OCI-LY7 (cell line): ENCODE results near the gene CDH2. TPM values are rescaled to one million over a fixed set of nuclear protein-coding genes. Genes with fewer than 3 reads are reported as not detected.

Experiments
- BruUV-seq: library from RNA; stranded (reverse); fragments of 400-500 nt; replicated peaks from 2 replicates; lab custom pipeline; 2021; lab: Mats Ljungman, UMichigan
- CTCF ChIA-PET: fragments of 300-600 bp; sonication (Branson Sonifier 250); formaldehyde crosslinking; loops from one replicate; lab custom pipeline; 2022; ENCODE audit warnings: antibody characterized with exemption; ENCODE audit not compliant: unreplicated experiment; lab: Charles Lee
- POLR2A ChIA-PET: fragments of 300-600 bp; sonication (Branson Sonifier 250); formaldehyde crosslinking; loops from one replicate; lab custom pipeline; 2022; ENCODE audit warnings: antibody characterized with exemption; lab: Charles Lee
- DNase-seq: peaks from one replicate; pipeline ENCODE4 v3.0.0-alpha.2; 2015; ENCODE audit warnings: low spot score
- H2AFZ ChIP-seq: fragments of 200-600 bp; sonication (generic), shearing (Covaris generic); 2 replicates; pipeline ENCODE4 v1.6.1; 2014; ENCODE audit warnings: mild to moderate bottlenecking, antibody characterized with exemption, low read length, moderate library complexity
- H3K27ac ChIP-seq: fragments of 200-600 bp; sonication (generic); 2 replicates; pipeline ENCODE4 v1.5.1; 2014; ENCODE audit warnings: mixed run types, low read depth, mild to moderate bottlenecking, moderate library complexity, low read length, inconsistent platforms; ENCODE audit not compliant: poor library complexity, severe bottlenecking
- H3K36me3 ChIP-seq: fragments of 200-600 bp; sonication (generic); 2 replicates; pipeline ENCODE4 v1.6.1; 2014; ENCODE audit warnings: mild to moderate bottlenecking, antibody characterized with exemption, low read length, moderate library complexity, mixed read lengths; ENCODE audit not compliant: insufficient read depth
- H3K4me1 ChIP-seq: fragments of 200-600 bp; sonication (generic); 2 replicates; pipeline ENCODE4 v1.5.1; 2014; ENCODE audit warnings: mild to moderate bottlenecking, low read length; ENCODE audit not compliant: insufficient read depth, poor library complexity, severe bottlenecking
- H3K4me2 ChIP-seq: fragments of 200-600 bp; sonication (generic); 2 replicates; pipeline ENCODE4 v1.6.1; 2014; ENCODE audit warnings: mild to moderate bottlenecking, low read length
- H3K4me3 ChIP-seq: fragments of 200-600 bp; sonication (generic); 2 replicates; pipeline ENCODE4 v1.5.1; 2014; ENCODE audit warnings: mild to moderate bottlenecking, low read depth, low read length; ENCODE audit not compliant: poor library complexity, severe bottlenecking
- H3K79me2 ChIP-seq: fragments of 200-600 bp; sonication (generic); 2 replicates; pipeline ENCODE4 v1.6.1; 2016; ENCODE audit warnings: low read depth, mild to moderate bottlenecking, low read length, moderate library complexity, mixed read lengths; ENCODE audit not compliant: insufficient read depth
- H3K9me2 ChIP-seq: fragments of 200-600 bp; sonication (generic); 2 replicates; pipeline ENCODE4 v1.6.1; 2016; ENCODE audit warnings: mild to moderate bottlenecking, low read length, mixed read lengths; ENCODE audit not compliant: insufficient read depth
- H3K9me3 ChIP-seq: fragments of 200-600 bp; sonication (generic); 2 replicates; pipeline ENCODE4 v1.6.1; 2014; ENCODE audit warnings: mild to moderate bottlenecking, mixed run types, low read length, mixed read lengths
- H4K20me1 ChIP-seq: fragments of 200-600 bp; sonication (generic); 2 replicates; pipeline ENCODE4 v1.6.1; 2014; ENCODE audit warnings: mild to moderate bottlenecking, antibody characterized with exemption, low read length, moderate library complexity, mixed read lengths; ENCODE audit not compliant: insufficient read depth
- CTCF ChIP-seq: fragments of 200-600 bp; sonication (generic); conservative IDR thresholded peaks from 2 replicates; pipeline ENCODE4 v1.5.1; 2014; ENCODE audit warnings: mild to moderate bottlenecking, antibody characterized with exemption, low read length, moderate library complexity, mixed read lengths
- EZH2phosphoT487 ChIP-seq: fragments of 200-600 bp; sonication (generic); IDR thresholded peaks from 2 replicates; pipeline ENCODE4 v1.6.1; 2018; ENCODE audit warnings: low read depth, borderline replicate concordance, mild to moderate bottlenecking, mixed run types, antibody characterized with exemption, low read length, moderate library complexity, mixed read lengths
- intact Hi-C: fragments of 100-400 bp; cut with micrococcal nuclease; formaldehyde crosslinking; loops from one replicate; pipeline ENCODE4 v1.10.0; 2022; ENCODE audit not compliant: unreplicated experiment
- total RNA-seq, 2 experiments: library from RNA; depleted of rRNA in 1 of 2; stranded (reverse); fragments of >200 nt in 1 of 2; shearing (Covaris generic) in 1 of 2; gene quantifications; 2 replicates each; pipeline ENCODE4 v1.2.3, GENCODE V29; 2014 to 2022

The CDH2 gene
- total RNA-seq, 2 experiments from 2014 or later, result not detected

GRCh38 chr18:28002841-28003240, 174.1 kb downstream of the CDH2 start:
- no peaks in the 10 kb centered on the region for H3K9me2 ChIP-seq
- BruUV-seq, result no TSS peak
- no peaks in the 10 kb centered on the region for H3K9me3 ChIP-seq
- ChIA-PET CTCF (no interaction called here), POLR2A (no interaction called here)
- H3K4me2 ChIP-seq, result no peak overlapping the region
- TF ChIP-seq CTCF (no peak), EZH2phosphoT487 (no peak)
- no peaks in the 10 kb centered on the region for H3K36me3 ChIP-seq
- no peak overlapping the region for H2AFZ ChIP-seq
- DNase-seq, result no peak
- no peaks in the 10 kb centered on the region for H3K4me1 ChIP-seq
- H4K20me1 ChIP-seq, result no peaks in the 10 kb centered on the region
- H3K79me2 ChIP-seq, result no peaks in the 10 kb centered on the region
- no peak overlapping the region for H3K4me3 ChIP-seq
- intact Hi-C loops, result no loop called here
- H3K27ac ChIP-seq, result no peak overlapping the region

- TF ChIP-seq EZH2phosphoT487 (no peak), CTCF (no peak)
- POLR2A ChIA-PET, result no interaction called here
- intact Hi-C loops, result no loop called here
Measured at GRCh38 chr18:27996801-27997272, 180.1 kb downstream of the CDH2 start.

GRCh38 chr18:27995770-27996502, 181.0 kb downstream of the CDH2 start:
- Histone ChIP-seq H3K4me3 (no peak overlapping the region), H3K4me1 (no peaks in the 10 kb centered on the region), H3K9me2 (no peaks in the 10 kb centered on the region), H2AFZ (no peak overlapping the region), H3K27ac (no peak overlapping the region), H3K79me2 (no peaks in the 10 kb centered on the region), H3K9me3 (no peaks in the 10 kb centered on the region), H4K20me1 (no peaks in the 10 kb centered on the region), H3K36me3 (no peaks in the 10 kb centered on the region), H3K4me2 (no peak overlapping the region)
- no peak for DNase-seq
- ChIA-PET CTCF (no interaction called here), POLR2A (interaction anchor here (0.5 to 0.7 kb wide), 3 partner anchors 116 to 229 kb away, joined by 3 to 4 read pairs (median 3); no protein-coding TSS in a partner anchor)
- intact Hi-C loops, result no loop called here
- BruUV-seq, result no TSS peak
- no peak for TF ChIP-seq CTCF
- TF ChIP-seq EZH2phosphoT487, result no peak

More at GRCh38 chr18:27996801-27997272, 180.1 kb downstream of the CDH2 start:
- Histone ChIP-seq H2AFZ (no peak overlapping the region), H3K9me2 (no peaks in the 10 kb centered on the region), H3K4me1 (no peaks in the 10 kb centered on the region), H3K79me2 (no peaks in the 10 kb centered on the region), H3K4me2 (no peak overlapping the region), H3K9me3 (no peaks in the 10 kb centered on the region), H4K20me1 (no peaks in the 10 kb centered on the region), H3K36me3 (no peaks in the 10 kb centered on the region), H3K27ac (no peak overlapping the region), H3K4me3 (no peak overlapping the region)
- DNase-seq, result no peak
- BruUV-seq, result no TSS peak
- CTCF ChIA-PET, result no interaction called here
